Omental fat pad (tissue), 4 donors: ENCODE results near the gene C10orf105. TPM values are rescaled to one million over a fixed set of nuclear protein-coding genes. Genes with fewer than 3 reads are reported as not detected.

ENCODE experiments used
- ATAC-seq: fragments of 150-250 bp; one replicate; pipeline ENCODE4 v1.9.1; 2016; ENCODE audit warnings: mild to moderate bottlenecking, moderate library complexity; ENCODE audit not compliant: low FRiP score
- DNase-seq: peaks from one replicate; pipeline ENCODE4 v3.0.0-alpha.2; 2019; ENCODE audit warnings: low spot score
- CTCF ChIP-seq, 3 donors: fragments of 450-650 bp; IDR thresholded peaks; one replicate each; pipeline ENCODE4 v1.5.1; 2016 to 2017; ENCODE audit warnings: antibody characterized with exemption in 3 of 3, mild to moderate bottlenecking in 3 of 3, moderate library complexity in 2 of 3
- total RNA-seq, 4 donors: library from RNA; depleted of rRNA; stranded (reverse); fragments of >200 nt; gene quantifications; one replicate each; pipeline ENCODE4 v1.1.0, GENCODE V29; 2016

The C10orf105 gene
- total RNA-seq, result under 1 TPM; 0.16 to 0.56 (median 0.31) TPM

DNA sequence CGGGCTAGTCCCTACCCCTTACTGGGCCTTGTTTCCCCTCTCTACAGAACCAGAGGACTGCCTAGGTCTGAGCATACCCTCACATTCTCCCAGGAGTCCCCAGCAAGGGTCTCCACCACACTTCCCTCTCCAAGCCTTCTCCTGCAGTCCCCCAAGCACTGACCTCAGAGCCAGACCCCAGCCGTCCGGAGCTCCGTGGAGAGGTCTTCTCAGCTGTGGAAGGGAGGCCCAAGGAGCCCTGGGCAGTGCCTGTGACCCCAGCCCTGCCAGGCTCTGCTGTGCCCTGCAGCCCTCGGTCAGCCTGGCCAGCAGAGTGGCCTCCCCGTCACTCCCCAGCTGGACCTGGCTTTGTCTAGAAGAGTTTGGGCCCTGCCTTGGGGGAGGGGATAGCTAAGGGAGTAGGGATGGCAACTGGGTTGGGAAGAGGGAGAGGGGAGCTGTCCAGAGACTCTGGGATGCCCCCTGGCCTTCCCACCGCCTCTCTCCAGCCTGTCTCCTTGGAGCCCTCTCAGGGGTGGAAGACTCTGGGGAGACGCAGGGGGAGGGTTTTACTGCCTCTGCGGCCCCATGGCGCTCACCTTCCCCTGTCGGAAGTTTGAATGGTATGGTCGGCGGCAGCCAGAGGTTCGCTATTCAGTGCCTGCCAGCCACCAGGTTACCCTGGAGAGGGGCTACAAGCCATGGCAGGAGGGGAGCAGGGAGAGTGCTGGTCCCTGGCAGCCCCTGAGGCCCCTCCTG is at the start of gene C10orf105:
TSS of gene C10orf105 (minus strand) at position 315 of the 738 bp plus-strand sequence. CDS start 3,441 bp downstream, outside the sequence.
- DNase-seq, result no peak
- ATAC-seq, result no peak
- no peak for TF ChIP-seq CTCF (IDR thresholded peaks at IDR 0.05)

GRCh38 chr10:71767420-71768035 is 48.0 kb upstream of the C10orf105 start:
- no peak for TF ChIP-seq CTCF (IDR thresholded peaks at IDR 0.05)
- ATAC-seq, result no peak
- no peak for DNase-seq

- ATAC-seq (peak; percentile 75), DNase-seq (peak; percentile 56)
- no peak for TF ChIP-seq CTCF (IDR thresholded peaks at IDR 0.05)
These were observed 47.3 kb upstream of the C10orf105 start for GRCh38 chr10:71766717-71767419.

DNA sequence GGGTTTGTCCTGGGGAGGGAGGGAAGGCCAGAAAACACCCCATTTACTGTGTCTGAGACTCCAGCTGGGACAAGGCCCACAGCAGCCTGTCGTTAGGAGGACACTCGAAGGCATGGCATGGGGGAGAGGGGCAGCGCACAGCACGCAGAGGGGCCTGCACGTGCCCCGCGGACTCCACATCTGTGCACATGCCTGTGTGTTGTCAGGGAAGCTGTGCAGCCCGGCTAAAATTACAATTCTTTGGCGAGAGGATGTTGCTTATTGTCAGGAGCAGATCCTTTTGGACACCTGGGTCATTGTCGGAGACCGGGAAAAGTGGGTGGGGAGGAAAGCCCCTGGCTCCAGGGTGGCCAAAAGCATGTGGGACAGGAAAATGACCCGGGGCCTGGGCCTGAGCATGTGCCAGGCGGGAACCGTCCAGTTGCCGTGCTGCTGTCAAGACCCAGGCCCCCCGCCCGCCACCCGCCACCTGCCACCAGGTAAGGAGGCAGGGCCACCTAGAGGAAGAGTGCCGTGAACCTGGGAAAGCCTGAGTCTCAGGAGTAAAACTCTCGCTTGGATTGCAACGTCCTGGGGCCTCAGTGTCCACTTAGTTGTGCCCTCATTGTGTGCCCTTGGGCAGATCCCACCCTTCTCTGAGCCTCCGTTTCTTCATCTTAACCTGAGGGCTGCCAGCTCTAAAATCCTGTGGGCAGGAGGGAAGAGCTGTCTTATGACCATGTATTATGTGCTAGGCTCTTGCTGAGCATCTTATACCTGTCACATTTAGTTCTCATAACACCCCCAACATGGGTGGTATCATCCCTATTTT is 46.5 kb upstream of the C10orf105 start:
- TF ChIP-seq CTCF (IDR thresholded peaks at IDR 0.05), result no peak
- no peak for DNase-seq
- ATAC-seq, result no peak

GRCh38 chr10:71765176-71765904 is 45.8 kb upstream of the C10orf105 start:
- no peak for ATAC-seq
- no peak for DNase-seq
- no peak for TF ChIP-seq CTCF (IDR thresholded peaks at IDR 0.05)
